PC-3 (cell line): ENCODE results near the gene KLK13. TPM values are rescaled to one million over a fixed set of nuclear protein-coding genes. Genes with fewer than 3 reads are reported as not detected.
A peak's percentile ranks its signal among the peaks of the same experiment; 100 is the strongest.

Source experiments
- ATAC-seq: fragments of 200-7000 bp; cut with Tn5 transposase; 2 replicates; pipeline ENCODE4 v1.9.1; 2020; ENCODE audit warnings: mild to moderate bottlenecking, moderate library complexity
- BruUV-seq: library from RNA; stranded (reverse); fragments of 400-500 nt; replicated peaks from 2 replicates; lab custom pipeline; 2021; lab: Mats Ljungman, UMichigan
- CTCF ChIA-PET: fragments of 300-600 bp; sonication (Branson Sonifier 250); formaldehyde crosslinking; loops from one replicate; lab custom pipeline; 2022; ENCODE audit warnings: antibody characterized with exemption; lab: Charles Lee
- POLR2A ChIA-PET: fragments of 300-600 bp; sonication (Branson Sonifier 250); formaldehyde crosslinking; loops from one replicate; lab custom pipeline; 2022; ENCODE audit warnings: antibody characterized with exemption; ENCODE audit not compliant: unreplicated experiment; lab: Charles Lee
- DNase-seq: peaks from one replicate; pipeline ENCODE4 v3.0.0-alpha.2; 2015
- H2AFZ ChIP-seq: fragments of 300-600 bp; sonication (generic); 2 replicates; pipeline ENCODE4 v1.6.0; 2016; ENCODE audit warnings: antibody characterized with exemption, low read length
- H3F3A ChIP-seq: fragments of 300-600 bp; sonication (generic); one replicate; pipeline ENCODE4 v1.6.0; 2017; ENCODE audit warnings: antibody characterized with exemption, low read length, control low read depth, mild to moderate bottlenecking; ENCODE audit not compliant: unreplicated experiment
- H3K27ac ChIP-seq: fragments of 300-600 bp; sonication (generic); 2 replicates; pipeline ENCODE4 v1.5.1; 2016; ENCODE audit warnings: mild to moderate bottlenecking, low read length
- H3K27me3 ChIP-seq: fragments of 300-600 bp; sonication (generic); 2 replicates; pipeline ENCODE4 v1.6.1; 2016; ENCODE audit warnings: low read length, mixed read lengths
- H3K36me3 ChIP-seq: fragments of 300-600 bp; sonication (generic); 2 replicates; pipeline ENCODE4 v1.6.1; 2016; ENCODE audit warnings: low read depth, mixed run types, low read length, mixed read lengths
- H3K4me1 ChIP-seq: fragments of 300-600 bp; sonication (generic); 2 replicates; pipeline ENCODE4 v1.5.1; 2016; ENCODE audit warnings: low read length; ENCODE audit not compliant: insufficient read depth
- H3K4me2 ChIP-seq: fragments of 300-600 bp; sonication (generic); 2 replicates; pipeline ENCODE4 v1.6.0; 2016; ENCODE audit warnings: low read length
- H3K4me3 ChIP-seq: fragments of 300-600 bp; sonication (generic); 2 replicates; pipeline ENCODE4 v1.5.1; 2016; ENCODE audit warnings: mild to moderate bottlenecking, low read length, mixed read lengths
- H3K79me2 ChIP-seq: fragments of 300-600 bp; sonication (generic); 2 replicates; pipeline ENCODE4 v1.6.1; 2017; ENCODE audit warnings: low read length, mixed read lengths
- H3K9ac ChIP-seq: fragments of 300-600 bp; sonication (generic); 2 replicates; pipeline ENCODE4 v1.6.0; 2016; ENCODE audit warnings: mild to moderate bottlenecking, low read length
- H3K9me2 ChIP-seq: fragments of 300-600 bp; sonication (generic); replicated peaks from 2 replicates; pipeline ENCODE4 v1.6.1; 2016; ENCODE audit warnings: mixed run types, low read length, mixed read lengths
- H3K9me3 ChIP-seq: fragments of 300-600 bp; sonication (generic); 2 replicates; pipeline ENCODE4 v1.6.1; 2016; ENCODE audit warnings: low read length, mixed read lengths
- H4K20me1 ChIP-seq: fragments of 300-600 bp; sonication (generic); 2 replicates; pipeline ENCODE4 v1.6.1; 2016; ENCODE audit warnings: low read length, mixed read lengths
- CTCF ChIP-seq: fragments of 300-600 bp; sonication (generic); conservative IDR thresholded peaks from 2 replicates; pipeline ENCODE4 v1.5.1; 2017; ENCODE audit warnings: antibody characterized with exemption, low read depth, mild to moderate bottlenecking, low read length
- EZH2 ChIP-seq: fragments of 300-600 bp; sonication (generic); IDR thresholded peaks from one replicate; pipeline ENCODE4 v1.6.1; 2017; ENCODE audit warnings: antibody characterized with exemption, mild to moderate bottlenecking, low read length; ENCODE audit not compliant: unreplicated experiment
- EZH2phosphoT487 ChIP-seq: fragments of 300-600 bp; sonication (generic); IDR thresholded peaks from 2 replicates; pipeline ENCODE4 v1.6.1; 2018; ENCODE audit warnings: mild to moderate bottlenecking, antibody characterized with exemption, low read length, borderline replicate concordance
- intact Hi-C: fragments of 100-400 bp; cut with micrococcal nuclease; formaldehyde crosslinking; loops from 2 replicates; pipeline ENCODE4 v1.9.0; 2023
- total RNA-seq: library from RNA; depleted of rRNA; stranded (reverse); fragments of >200 nt; gene quantifications from 2 replicates; pipeline ENCODE4 v1.2.3, GENCODE V29; 2014

The KLK13 gene
- total RNA-seq, 1 experiment from 2014 or later, result not detected

DNA sequence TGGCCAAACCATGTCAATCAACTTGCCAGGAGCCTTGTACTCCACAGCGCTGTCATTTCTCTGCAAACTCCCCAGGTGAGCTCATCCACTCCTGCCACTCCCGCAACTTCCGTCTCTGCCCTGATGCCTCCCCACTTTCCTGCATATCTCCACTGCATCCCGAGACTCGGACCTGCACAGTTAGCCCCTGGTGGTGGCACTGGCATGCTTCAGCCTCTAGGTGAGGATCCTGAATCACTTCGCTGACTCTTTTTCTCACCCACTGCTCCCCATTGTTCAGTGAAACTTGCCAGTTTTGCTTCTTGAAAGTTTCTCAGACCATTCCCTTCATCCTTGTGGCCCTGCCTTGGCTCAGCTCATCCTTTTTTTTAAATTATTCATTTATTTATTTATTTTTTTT lies 46.7 kb upstream of the KLK13 start:
- DNase-seq, result peak; percentile 36

DNA sequence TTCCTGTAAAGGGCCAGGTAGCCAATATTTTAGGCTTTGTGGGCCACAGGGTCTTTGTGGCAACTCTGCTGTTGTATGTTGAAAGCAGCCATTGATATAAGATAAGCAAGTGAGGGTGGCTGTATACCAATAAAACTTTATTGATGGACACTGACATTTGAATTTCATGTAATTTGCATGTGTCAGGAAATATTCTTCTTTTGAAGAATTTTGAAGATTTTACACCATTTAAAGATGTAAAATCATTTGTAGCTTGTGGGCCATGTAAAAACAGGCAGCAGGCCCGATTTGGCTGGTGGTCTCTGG lies 45.7 kb upstream of the KLK13 start:
- no peak overlapping the region for H2AFZ ChIP-seq
- no peak overlapping the region for H3K4me2 ChIP-seq
- no peaks in the 10 kb centered on the region for H3F3A ChIP-seq
- H3K9me2 ChIP-seq, result no peaks in the 10 kb centered on the region
- peaks cover 24% of the 10 kb centered on the region for H3K27me3 ChIP-seq
- H3K9me3 ChIP-seq, result no peaks in the 10 kb centered on the region
- BruUV-seq, result no TSS peak
- TF ChIP-seq EZH2phosphoT487, result no peak
- TF ChIP-seq CTCF, result no peak
- no peak for TF ChIP-seq EZH2
- no peaks in the 10 kb centered on the region for H3K36me3 ChIP-seq
- peaks cover 23% of the 10 kb centered on the region for H3K79me2 ChIP-seq
- H3K4me3 ChIP-seq, result no peak overlapping the region
- no peaks in the 10 kb centered on the region for H4K20me1 ChIP-seq
- ATAC-seq, result no peak
- no peak overlapping the region for H3K9ac ChIP-seq
- H3K4me1 ChIP-seq, result peaks cover 12% of the 10 kb centered on the region; the same call in 1 of the 2 replicates
- POLR2A ChIA-PET, result no interaction called here
- CTCF ChIA-PET, result interaction anchor here (0.6 kb wide), 1 partner anchor 365 kb away, joined by 3 read pairs; no protein-coding TSS in a partner anchor
- no peak overlapping the region for H3K27ac ChIP-seq
- DNase-seq, result no peak
- intact Hi-C loops, result no loop called here

More for the DNA sequence above, 46.7 kb upstream of the KLK13 start:
- intact Hi-C loops, result no loop called here
- Histone ChIP-seq H3K4me1 (peaks cover 12% of the 10 kb centered on the region; the same call in 1 of the 2 replicates), H2AFZ (no peak overlapping the region), H3K9me2 (no peaks in the 10 kb centered on the region), H3K79me2 (peaks cover 15% of the 10 kb centered on the region), H4K20me1 (no peaks in the 10 kb centered on the region), H3K36me3 (no peaks in the 10 kb centered on the region), H3K4me2 (no peak overlapping the region), H3K27ac (no peak overlapping the region), H3F3A (no peaks in the 10 kb centered on the region), H3K4me3 (no peak overlapping the region), H3K9ac (no peak overlapping the region), H3K27me3 (peaks cover 33% of the 10 kb centered on the region), H3K9me3 (no peaks in the 10 kb centered on the region)
- POLR2A ChIA-PET, result no interaction called here
- ATAC-seq, result no peak
- CTCF ChIA-PET, result interaction anchor here (0.6 kb wide), 1 partner anchor 91 kb away, joined by 4 read pairs; no protein-coding TSS in a partner anchor
- no TSS peak for BruUV-seq
- peak; percentile 46 for TF ChIP-seq CTCF
- no peak for TF ChIP-seq EZH2phosphoT487
- TF ChIP-seq EZH2, result no peak

DNA sequence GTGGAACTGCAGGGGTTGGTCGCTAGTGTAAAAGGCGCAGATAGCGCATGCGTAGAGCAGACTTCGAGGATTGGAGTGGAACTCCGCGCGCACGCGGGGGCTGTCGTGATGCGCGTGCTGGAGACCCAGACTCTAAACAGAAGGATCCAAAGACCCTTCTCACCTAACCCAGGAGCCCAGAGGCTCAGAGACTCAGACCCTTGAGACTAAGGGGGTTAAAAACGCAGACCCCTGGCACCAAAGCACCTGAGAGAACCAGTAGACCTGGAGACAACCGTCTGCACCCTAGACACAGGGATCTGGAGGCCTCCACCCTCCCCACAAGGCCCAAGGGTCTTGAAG lies 43.9 kb upstream of the KLK13 start:
- TSS peak; percentile 46 for BruUV-seq
- Histone ChIP-seq H3K4me1 (peaks cover 13% of the 10 kb centered on the region; the same call in 1 of the 2 replicates), H3K27me3 (peaks cover 9% of the 10 kb centered on the region), H3K9ac (peak overlapping the region; percentile 26), H3K36me3 (peaks cover 3% of the 10 kb centered on the region), H3K4me2 (peak overlapping the region; percentile 80), H3F3A (no peaks in the 10 kb centered on the region), H4K20me1 (no peaks in the 10 kb centered on the region), H3K79me2 (peaks cover 36% of the 10 kb centered on the region), H3K9me3 (no peaks in the 10 kb centered on the region), H3K4me3 (peak overlapping the region; percentile 91), H2AFZ (peak overlapping the region; percentile 88), H3K27ac (no peak overlapping the region), H3K9me2 (no peaks in the 10 kb centered on the region)
- ChIA-PET CTCF (no interaction called here), POLR2A (no interaction called here)
- intact Hi-C loops, result loop anchor here (5.0 kb wide), 1 partner anchor 306 kb away; no protein-coding TSS in a partner anchor
- peak; percentile 35 for ATAC-seq
- no peak for TF ChIP-seq EZH2
- no peak for TF ChIP-seq EZH2phosphoT487
- TF ChIP-seq CTCF, result no peak
- no peak for DNase-seq
